ENCODE measurements around the gene CYRIA. TPM values are rescaled to one million over a fixed set of nuclear protein-coding genes. Genes with fewer than 3 reads are reported as not detected.

The CYRIA gene
- 10 to 100 TPM; 19.0 to 27.4 (median 20.9) TPM for total RNA-seq

- no peak for TF ChIP-seq CTCF (IDR thresholded peaks at IDR 0.05; ENCODE audit: low read depth)
These were observed at the start of gene CYRIA for GRCh38 chr2:16665748-16666448. Gene CYRIA (minus strand): TSS chr2:16665834. CDS start chr2:16588119, 77,715 bp downstream.

GRCh38 chr2:16713011-16713423 is 47.4 kb upstream of the CYRIA start:
- no peak for TF ChIP-seq CTCF (IDR thresholded peaks at IDR 0.05; ENCODE audit: low read depth)

- no peak for TF ChIP-seq CTCF (IDR thresholded peaks at IDR 0.05; ENCODE audit: low read depth)
These were observed 44.1 kb upstream of the CYRIA start for GRCh38 chr2:16709769-16710168.

GRCh38 chr2:16708173-16708572 is 42.5 kb upstream of the CYRIA start:
- no peak for TF ChIP-seq CTCF (IDR thresholded peaks at IDR 0.05; ENCODE audit: low read depth)

GRCh38 chr2:16707014-16707623 is 41.5 kb upstream of the CYRIA start:
- TF ChIP-seq CTCF (IDR thresholded peaks at IDR 0.05; ENCODE audit: low read depth), result no peak

GRCh38 chr2:16700551-16701259 is 35.1 kb upstream of the CYRIA start:
- TF ChIP-seq CTCF (IDR thresholded peaks at IDR 0.05; ENCODE audit: low read depth), result no peak

- no peak for TF ChIP-seq CTCF (IDR thresholded peaks at IDR 0.05; ENCODE audit: low read depth)
These were observed 28.2 kb upstream of the CYRIA start for GRCh38 chr2:16693854-16694253.
